Astrocyte (in vitro differentiated cells and primary cell): ENCODE measurements around the gene USP17L10.
"Not testable (repeated sequence)": the region's sequence is repeated elsewhere in the genome, so short reads cannot be mapped to it uniquely, and the experiment has no call there.

ENCODE experiments used
- EZH2 ChIP-seq: IDR thresholded peaks from 2 replicates; pipeline ENCODE4 v1.6.1; 2012; ENCODE audit warnings: mild to moderate bottlenecking, low read length, inconsistent platforms; ENCODE audit not compliant: insufficient read depth
- TF ChIP-seq, protein P1 (sequence below): IDR thresholded peaks from 2 replicates; pipeline ENCODE4 v1.5.1; 2011; ENCODE audit warnings: low read depth, mild to moderate bottlenecking, inconsistent platforms, low read length, moderate library complexity; ENCODE audit not compliant: insufficient read depth

DNA sequence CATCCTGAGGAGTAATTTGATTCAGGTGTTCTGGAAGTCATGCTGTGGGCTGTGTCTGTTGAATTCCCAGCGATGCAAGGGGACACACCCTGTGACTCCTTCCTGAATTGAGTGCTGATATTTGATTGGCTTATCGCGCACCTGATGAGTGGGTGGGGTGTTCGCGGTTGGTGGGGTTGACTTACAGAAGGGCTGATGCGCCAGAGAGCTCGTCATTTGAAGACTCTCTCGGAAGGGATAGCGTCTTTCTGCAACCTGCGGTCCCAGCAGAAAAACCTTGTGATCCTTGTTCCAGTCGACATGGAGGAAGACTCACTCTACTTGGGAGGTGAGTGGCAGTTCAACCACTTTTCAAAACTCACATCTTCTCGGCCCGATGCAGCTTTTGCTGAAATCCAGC is 42.6 kb downstream of the USP17L10 start, which contains the start of gene USP17L19:
- TF ChIP-seq, protein P1, sequence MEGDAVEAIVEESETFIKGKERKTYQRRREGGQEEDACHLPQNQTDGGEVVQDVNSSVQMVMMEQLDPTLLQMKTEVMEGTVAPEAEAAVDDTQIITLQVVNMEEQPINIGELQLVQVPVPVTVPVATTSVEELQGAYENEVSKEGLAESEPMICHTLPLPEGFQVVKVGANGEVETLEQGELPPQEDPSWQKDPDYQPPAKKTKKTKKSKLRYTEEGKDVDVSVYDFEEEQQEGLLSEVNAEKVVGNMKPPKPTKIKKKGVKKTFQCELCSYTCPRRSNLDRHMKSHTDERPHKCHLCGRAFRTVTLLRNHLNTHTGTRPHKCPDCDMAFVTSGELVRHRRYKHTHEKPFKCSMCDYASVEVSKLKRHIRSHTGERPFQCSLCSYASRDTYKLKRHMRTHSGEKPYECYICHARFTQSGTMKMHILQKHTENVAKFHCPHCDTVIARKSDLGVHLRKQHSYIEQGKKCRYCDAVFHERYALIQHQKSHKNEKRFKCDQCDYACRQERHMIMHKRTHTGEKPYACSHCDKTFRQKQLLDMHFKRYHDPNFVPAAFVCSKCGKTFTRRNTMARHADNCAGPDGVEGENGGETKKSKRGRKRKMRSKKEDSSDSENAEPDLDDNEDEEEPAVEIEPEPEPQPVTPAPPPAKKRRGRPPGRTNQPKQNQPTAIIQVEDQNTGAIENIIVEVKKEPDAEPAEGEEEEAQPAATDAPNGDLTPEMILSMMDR = not testable (repeated sequence)
- not testable (repeated sequence) for TF ChIP-seq EZH2
